Liver (tissue), 9 donors: ENCODE data around the gene GPX3. TPM values are rescaled to one million over a fixed set of nuclear protein-coding genes. Genes with fewer than 3 reads are reported as not detected.

Experiments used
- DNase-seq: peaks from one replicate; pipeline ENCODE4 v3.0.0-alpha.2; 2017; ENCODE audit warnings: low spot score
- H3K27ac ChIP-seq, 2 donors: one replicate each; pipeline ENCODE4 v1.7.0; 2013; ENCODE audit warnings: inconsistent platforms in 2 of 2, low read length in 2 of 2, control low read depth in 1 of 2, low read depth in 1 of 2, mild to moderate bottlenecking in 1 of 2
- H3K27me3 ChIP-seq, 4 donors: one replicate each; pipeline versions ENCODE4 v1.6.1 to v1.7.0; 2013; ENCODE audit warnings: low read length in 3 of 4, inconsistent platforms in 1 of 4, mild to moderate bottlenecking in 1 of 4, moderate library complexity in 1 of 4; ENCODE audit not compliant: control insufficient read depth in 4 of 4, insufficient read depth in 4 of 4
- H3K36me3 ChIP-seq, 4 donors: one replicate each; pipeline versions ENCODE4 v1.6.1 to v1.7.0; 2013; ENCODE audit warnings: low read length in 3 of 4, mild to moderate bottlenecking in 3 of 4, low read depth in 1 of 4, moderate library complexity in 1 of 4; ENCODE audit not compliant: control insufficient read depth in 4 of 4, insufficient read depth in 3 of 4
- H3K4me1 ChIP-seq, 4 donors: one replicate each; pipeline versions ENCODE4 v1.6.1 to v1.7.0; 2013; ENCODE audit warnings: low read length in 3 of 4, mild to moderate bottlenecking in 3 of 4, moderate library complexity in 1 of 4; ENCODE audit not compliant: control insufficient read depth in 4 of 4, insufficient read depth in 4 of 4
- H3K4me3 ChIP-seq, 3 donors: one replicate each; pipeline versions ENCODE4 v1.6.1 to v1.7.0; 2013; ENCODE audit warnings: low read length in 3 of 3, control low read depth in 1 of 3, low read depth in 1 of 3, mild to moderate bottlenecking in 1 of 3
- H3K9ac ChIP-seq, 2 donors: one replicate each; pipeline ENCODE4 v1.7.0; 2013; ENCODE audit warnings: low read length in 2 of 2, mild to moderate bottlenecking in 2 of 2, moderate library complexity in 2 of 2, control low read depth in 1 of 2, low read depth in 1 of 2
- H3K9me3 ChIP-seq, 4 donors: one replicate each; pipeline versions ENCODE4 v1.6.1 to v1.7.0; 2013; ENCODE audit warnings: low read length in 3 of 4; ENCODE audit not compliant: control insufficient read depth in 4 of 4
- GABPA ChIP-seq, 2 donors: IDR thresholded peaks in 1 of 2; conservative IDR thresholded peaks in 1 of 2; 2 replicates each; pipeline ENCODE4 v1.6.1; 2016; ENCODE audit warnings: antibody characterized with exemption in 2 of 2, mild to moderate bottlenecking in 1 of 2, moderate library complexity in 1 of 2
- HNF4A ChIP-seq, 2 donors: conservative IDR thresholded peaks; 2 replicates each; pipeline ENCODE4 v1.6.1; 2016; ENCODE audit warnings: antibody characterized with exemption in 2 of 2, mild to moderate bottlenecking in 2 of 2
- NR2F2 ChIP-seq: IDR thresholded peaks from 2 replicates; pipeline ENCODE4 v1.6.1; 2016; ENCODE audit warnings: antibody characterized with exemption
- TAF1 ChIP-seq: conservative IDR thresholded peaks from 2 replicates; pipeline ENCODE4 v1.6.1; 2016; ENCODE audit warnings: antibody characterized with exemption, mild to moderate bottlenecking
- ZBTB33 ChIP-seq: IDR thresholded peaks from 2 replicates; pipeline ENCODE4 v1.6.1; 2016; ENCODE audit warnings: antibody characterized with exemption
- WGBS: extraction: QIAGEN DNeasy Blood & Tissue Kit; methylation state at CpG from one replicate; pipeline ENCODE4 v1.1.7; 2013; 5-methylcytosine and 5-hydroxymethylcytosine counted together
- polyA plus RNA-seq, 2 donors: library from polyadenylated mRNA; stranded (reverse) in 1 of 2; unstranded in 1 of 2; fragments of 200-250 nt in 1 of 2; fragments of >200 nt in 1 of 2; fragmentation: Nextera tagmentation in 1 of 2; extraction: Ambion mirVana in 1 of 2; gene quantifications; one replicate each; pipeline versions ENCODE4 v1.2.1 to v1.2.3, GENCODE V29; 2013 to 2015
- total RNA-seq, 2 donors: library from RNA; depleted of rRNA; stranded (reverse); fragments of >200 nt; gene quantifications; one replicate each; pipeline ENCODE4 v1.2.3, GENCODE V29; 2014
- TF ChIP-seq, protein P1 (sequence below): IDR thresholded peaks from 2 replicates; pipeline ENCODE4 v1.6.1; 2016; ENCODE audit warnings: antibody characterized with exemption
- TF ChIP-seq, protein P2 (sequence below): fragments of 150-350 bp; IDR thresholded peaks from 2 replicates; pipeline ENCODE4 v1.5.1; 2017; ENCODE audit warnings: improper control_type of control experiment, low read depth, low read length; ENCODE audit not compliant: missing input control
- donor health status: healthy.
- donor health status: healthy.
- donor health status: healthy.
- donor health status: healthy.
- donor health status: healthy.

The GPX3 gene
- total and polyA plus RNA-seq, 4 donors = 72.9 to 878 (median 237) TPM

GRCh38 chr5:151077967-151078366, 57.6 kb downstream of the GPX3 start:
- Histone ChIP-seq H3K27ac (peak overlapping the region; percentile 93 to 99), H3K27me3 (no peaks in the 10 kb centered on the region), H3K4me1 (peaks cover 10 to 57% (median 44%) of the 10 kb centered on the region in 4 donors), H3K36me3 (peaks cover 0 to 3% (median 0%) of the 10 kb centered on the region in 4 donors), H3K9ac (no peak overlapping the region), H3K9me3 (no peaks in the 10 kb centered on the region), H3K4me3 (no peak overlapping the region)
- no peak for DNase-seq
- TF ChIP-seq ZBTB33 = no peak
- TF ChIP-seq TAF1 = no peak
- no peak for TF ChIP-seq GABPA (IDR thresholded peaks at IDR 0.05 in 1 of 2, conservative IDR thresholded peaks at IDR 0.05 in 1 of 2)
- TF ChIP-seq HNF4A (conservative IDR thresholded peaks at IDR 0.05) = no peak
- TF ChIP-seq, protein P1, sequence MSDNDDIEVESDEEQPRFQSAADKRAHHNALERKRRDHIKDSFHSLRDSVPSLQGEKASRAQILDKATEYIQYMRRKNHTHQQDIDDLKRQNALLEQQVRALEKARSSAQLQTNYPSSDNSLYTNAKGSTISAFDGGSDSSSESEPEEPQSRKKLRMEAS = no peak
- no peak for TF ChIP-seq NR2F2
- TF ChIP-seq, protein P2, sequence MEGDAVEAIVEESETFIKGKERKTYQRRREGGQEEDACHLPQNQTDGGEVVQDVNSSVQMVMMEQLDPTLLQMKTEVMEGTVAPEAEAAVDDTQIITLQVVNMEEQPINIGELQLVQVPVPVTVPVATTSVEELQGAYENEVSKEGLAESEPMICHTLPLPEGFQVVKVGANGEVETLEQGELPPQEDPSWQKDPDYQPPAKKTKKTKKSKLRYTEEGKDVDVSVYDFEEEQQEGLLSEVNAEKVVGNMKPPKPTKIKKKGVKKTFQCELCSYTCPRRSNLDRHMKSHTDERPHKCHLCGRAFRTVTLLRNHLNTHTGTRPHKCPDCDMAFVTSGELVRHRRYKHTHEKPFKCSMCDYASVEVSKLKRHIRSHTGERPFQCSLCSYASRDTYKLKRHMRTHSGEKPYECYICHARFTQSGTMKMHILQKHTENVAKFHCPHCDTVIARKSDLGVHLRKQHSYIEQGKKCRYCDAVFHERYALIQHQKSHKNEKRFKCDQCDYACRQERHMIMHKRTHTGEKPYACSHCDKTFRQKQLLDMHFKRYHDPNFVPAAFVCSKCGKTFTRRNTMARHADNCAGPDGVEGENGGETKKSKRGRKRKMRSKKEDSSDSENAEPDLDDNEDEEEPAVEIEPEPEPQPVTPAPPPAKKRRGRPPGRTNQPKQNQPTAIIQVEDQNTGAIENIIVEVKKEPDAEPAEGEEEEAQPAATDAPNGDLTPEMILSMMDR = no peak
- 94% methylated on average over 3 of the region's 3 CpGs for WGBS

Other genes with a start within 250 kb of the GPX3 start
- gene SMIM3, start 241.8 kb upstream of the GPX3 start, total RNA-seq = 1 to 10 TPM; 3.9 to 5.7 TPM
- 1 to 10 TPM; 3.0 to 3.3 TPM for gene SMIM3, start 241.8 kb upstream of the GPX3 start, polyA plus RNA-seq
- gene IRGM, start 174.1 kb upstream of the GPX3 start, total RNA-seq = under 1 TPM in 1 of 2 donors, not detected in 1; 0.08 TPM
- gene IRGM, start 174.1 kb upstream of the GPX3 start, polyA plus RNA-seq = under 1 TPM in 1 of 2 donors, not detected in 1; 0.02 TPM
- gene ZNF300, start 115.6 kb upstream of the GPX3 start, total RNA-seq = under 1 TPM; 0.59 to 0.84 TPM
- gene ZNF300, start 115.6 kb upstream of the GPX3 start, polyA plus RNA-seq = under 1 TPM; 0.28 to 0.53 TPM
- 100 to 1,000 TPM in 1 of 2 donors, 10 to 100 TPM in 1; 50.9 to 101 TPM for gene TNIP1, start 60.4 kb downstream of the GPX3 start, total RNA-seq
- 10 to 100 TPM; 33.2 to 45.1 TPM for gene TNIP1, start 60.4 kb downstream of the GPX3 start, polyA plus RNA-seq
- 100 to 1,000 TPM; 137 to 215 TPM for gene ANXA6, start 137.2 kb downstream of the GPX3 start, total RNA-seq
- gene ANXA6, start 137.2 kb downstream of the GPX3 start, polyA plus RNA-seq = 100 to 1,000 TPM in 1 of 2 donors, 10 to 100 TPM in 1; 52.7 to 116 TPM
- gene CCDC69, start 203.5 kb downstream of the GPX3 start, total RNA-seq = 10 to 100 TPM; 11.9 to 21.8 TPM
- 10 to 100 TPM; 14.2 to 28.6 TPM for gene CCDC69, start 203.5 kb downstream of the GPX3 start, polyA plus RNA-seq
- gene GM2A, start 232.6 kb downstream of the GPX3 start, total RNA-seq = 10 to 100 TPM; 11.2 to 14.5 TPM
- 1 to 10 TPM; 4.1 to 9.9 TPM for gene GM2A, start 232.6 kb downstream of the GPX3 start, polyA plus RNA-seq